ENCODE measurements around the gene PHGDH. TPM values are rescaled to one million over a fixed set of nuclear protein-coding genes. Genes with fewer than 3 reads are reported as not detected.

PHGDH gene
- total and polyA plus RNA-seq, 2 donors (not counting 1 experiment from before 2014, with no cell fraction given) = 1.2 to 3.9 TPM

DNA sequence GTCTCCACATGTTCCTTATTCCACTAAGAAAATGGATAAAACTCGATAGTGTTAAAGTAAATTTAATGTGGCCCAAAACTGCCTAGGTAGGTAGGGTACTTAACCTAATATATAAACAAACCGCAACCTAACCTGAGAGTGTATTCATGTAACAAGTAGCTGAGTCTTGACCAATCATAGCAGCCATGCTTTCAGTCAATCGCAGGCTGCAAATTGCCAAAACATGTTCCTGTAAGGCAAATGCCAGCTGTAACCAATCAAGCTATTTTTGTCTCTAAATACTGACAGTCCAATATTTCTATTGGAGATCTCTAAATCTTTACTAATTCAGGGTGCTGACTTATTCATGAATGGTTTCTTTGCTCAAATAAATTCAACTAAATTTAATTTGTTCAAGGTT lies 60.0 kb downstream of the PHGDH start:
- Histone ChIP-seq H3K79me2 (ENCODE audit: control insufficient read depth, insufficient read depth, low read length) (no peaks in the 10 kb centered on the region), H3K9ac (ENCODE audit: low read length) (no peak overlapping the region), H3K9me3 (ENCODE audit: control extremely low read depth in 1 of 3, control insufficient read depth in 2 of 3, insufficient read depth in 1 of 3, low read length in 2 of 3) (no peaks in the 10 kb centered on the region), H3K27me3 (replicated peaks in 1 of 4; ENCODE audit: control extremely low read depth in 1 of 4, control insufficient read depth in 3 of 4, insufficient read depth in 4 of 4, low read length in 3 of 4) (peaks cover 0 to 6% (median 0%) of the 10 kb centered on the region in 4 experiments), H3K27ac (ENCODE audit: low read length in 2 of 2) (no peak overlapping the region), H3K36me3 (replicated peaks in 1 of 2; ENCODE audit: control extremely low read depth in 1 of 2, control insufficient read depth in 1 of 2, extremely low read depth in 1 of 2, insufficient read depth in 2 of 2, low read length in 1 of 2) (no peaks in the 10 kb centered on the region), H2AFZ (ENCODE audit: insufficient read depth, low read depth, low read length, poor library complexity, severe bottlenecking) (no peak overlapping the region), H4K20me1 (ENCODE audit: control insufficient read depth, insufficient read depth, low read length, poor library complexity, severe bottlenecking) (no peaks in the 10 kb centered on the region), H3K4me3 (ENCODE audit: control extremely low read depth in 1 of 5, extremely low read depth in 1 of 5, insufficient read depth in 1 of 5, low read depth in 2 of 5, low read length in 4 of 5) (no peak overlapping the region), H3K4me2 (replicated peaks; ENCODE audit: low read depth, low read length, poor library complexity, severe bottlenecking) (no peak overlapping the region), H3K4me1 (ENCODE audit: control insufficient read depth in 2 of 2, insufficient read depth in 2 of 2, low read length in 2 of 2) (no peaks in the 10 kb centered on the region)
- ATAC-seq (ENCODE audit: low read depth) (no peak), DNase-seq (no peak)
- 100% methylated on average over 1 of the region's 3 CpGs for whole genome bisulfite sequencing (ENCODE audit: insufficient coverage)
- H3K4me3 Mint-ChIP-seq = no peak overlapping the region
- intact Hi-C loops (cut with micrococcal nuclease) = no loop called here
- no peak for TF ChIP-seq EZH2 (IDR thresholded peaks at IDR 0.05; ENCODE audit: borderline replicate concordance, insufficient read depth, low read depth, low read length, poor library complexity, severe bottlenecking)
- TF ChIP-seq, protein P1, sequence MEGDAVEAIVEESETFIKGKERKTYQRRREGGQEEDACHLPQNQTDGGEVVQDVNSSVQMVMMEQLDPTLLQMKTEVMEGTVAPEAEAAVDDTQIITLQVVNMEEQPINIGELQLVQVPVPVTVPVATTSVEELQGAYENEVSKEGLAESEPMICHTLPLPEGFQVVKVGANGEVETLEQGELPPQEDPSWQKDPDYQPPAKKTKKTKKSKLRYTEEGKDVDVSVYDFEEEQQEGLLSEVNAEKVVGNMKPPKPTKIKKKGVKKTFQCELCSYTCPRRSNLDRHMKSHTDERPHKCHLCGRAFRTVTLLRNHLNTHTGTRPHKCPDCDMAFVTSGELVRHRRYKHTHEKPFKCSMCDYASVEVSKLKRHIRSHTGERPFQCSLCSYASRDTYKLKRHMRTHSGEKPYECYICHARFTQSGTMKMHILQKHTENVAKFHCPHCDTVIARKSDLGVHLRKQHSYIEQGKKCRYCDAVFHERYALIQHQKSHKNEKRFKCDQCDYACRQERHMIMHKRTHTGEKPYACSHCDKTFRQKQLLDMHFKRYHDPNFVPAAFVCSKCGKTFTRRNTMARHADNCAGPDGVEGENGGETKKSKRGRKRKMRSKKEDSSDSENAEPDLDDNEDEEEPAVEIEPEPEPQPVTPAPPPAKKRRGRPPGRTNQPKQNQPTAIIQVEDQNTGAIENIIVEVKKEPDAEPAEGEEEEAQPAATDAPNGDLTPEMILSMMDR (IDR thresholded peaks at IDR 0.05) = no peak
- ChIA-PET POLR2A (no interaction called here), CTCF (no interaction called here)
- no peaks in the 10 kb centered on the region for H3K9me3 Mint-ChIP-seq (ENCODE audit: insufficient read depth)
- no peak overlapping the region for H3K27ac Mint-ChIP-seq
- H3K27me3 Mint-ChIP-seq = peaks cover 17% of the 10 kb centered on the region
- no peaks in the 10 kb centered on the region for H3K4me1 Mint-ChIP-seq

DNA sequence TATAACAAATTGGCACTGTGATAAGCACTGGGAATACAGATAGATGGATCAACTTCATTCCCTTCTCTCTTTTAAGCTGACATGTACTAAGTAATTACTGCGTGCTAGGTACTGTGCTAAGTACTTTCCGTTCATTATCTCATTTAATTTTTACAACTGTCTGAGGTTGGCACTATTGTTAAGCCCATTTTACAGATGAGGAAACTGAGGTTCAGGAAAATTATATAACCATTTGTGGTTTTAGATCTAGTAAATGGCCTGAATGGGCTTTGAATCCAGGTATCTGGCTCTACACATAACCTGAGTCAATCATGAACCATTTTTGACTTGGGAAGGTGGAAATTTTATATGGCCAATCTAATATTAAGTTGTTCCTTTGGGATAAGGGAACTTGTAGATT lies 60.6 kb downstream of the PHGDH start:
- peaks cover 0 to 6% (median 0%) of the 10 kb centered on the region in 4 experiments for H3K27me3 ChIP-seq (replicated peaks in 1 of 4; ENCODE audit: control extremely low read depth in 1 of 4, control insufficient read depth in 3 of 4, insufficient read depth in 4 of 4, low read length in 3 of 4)
- no peaks in the 10 kb centered on the region for H3K4me1 Mint-ChIP-seq
- WGBS (ENCODE audit: insufficient coverage) = no CpG with 5 or more reads among the region's 2 CpGs
- DNase-seq (no peak), ATAC-seq (ENCODE audit: low read depth) (no peak)
- no peaks in the 10 kb centered on the region for H3K36me3 ChIP-seq (replicated peaks in 1 of 2; ENCODE audit: control extremely low read depth in 1 of 2, control insufficient read depth in 1 of 2, extremely low read depth in 1 of 2, insufficient read depth in 2 of 2, low read length in 1 of 2)
- no peaks in the 10 kb centered on the region for H3K9me3 ChIP-seq (ENCODE audit: control extremely low read depth in 1 of 3, control insufficient read depth in 2 of 3, insufficient read depth in 1 of 3, low read length in 2 of 3)
- H3K79me2 ChIP-seq (ENCODE audit: control insufficient read depth, insufficient read depth, low read length) = no peaks in the 10 kb centered on the region
- no peak overlapping the region for H3K27ac Mint-ChIP-seq
- H3K4me2 ChIP-seq (replicated peaks; ENCODE audit: low read depth, low read length, poor library complexity, severe bottlenecking) = no peak overlapping the region
- CTCF ChIA-PET = no interaction called here
- H3K27me3 Mint-ChIP-seq = peaks cover 12% of the 10 kb centered on the region
- no peak overlapping the region for H3K9ac ChIP-seq (ENCODE audit: low read length)
- H3K27ac ChIP-seq (ENCODE audit: low read length in 2 of 2) = no peak overlapping the region
- TF ChIP-seq EZH2 (IDR thresholded peaks at IDR 0.05; ENCODE audit: borderline replicate concordance, insufficient read depth, low read depth, low read length, poor library complexity, severe bottlenecking) = no peak
- TF ChIP-seq, protein P1 (IDR thresholded peaks at IDR 0.05) = no peak
- H3K4me1 ChIP-seq (ENCODE audit: control insufficient read depth in 2 of 2, insufficient read depth in 2 of 2, low read length in 2 of 2) = no peaks in the 10 kb centered on the region
- H3K4me3 Mint-ChIP-seq = no peak overlapping the region
- H4K20me1 ChIP-seq (ENCODE audit: control insufficient read depth, insufficient read depth, low read length, poor library complexity, severe bottlenecking) = no peaks in the 10 kb centered on the region
- POLR2A ChIA-PET = no interaction called here
- no peak overlapping the region for H2AFZ ChIP-seq (ENCODE audit: insufficient read depth, low read depth, low read length, poor library complexity, severe bottlenecking)
- H3K9me3 Mint-ChIP-seq (ENCODE audit: insufficient read depth) = no peaks in the 10 kb centered on the region
- no peak overlapping the region for H3K4me3 ChIP-seq (ENCODE audit: control extremely low read depth in 1 of 5, extremely low read depth in 1 of 5, insufficient read depth in 1 of 5, low read depth in 2 of 5, low read length in 4 of 5)
- intact Hi-C loops (cut with micrococcal nuclease) = no loop called here
